ENCODE results near the gene STBD1. TPM values are rescaled to one million over a fixed set of nuclear protein-coding genes. Genes with fewer than 3 reads are reported as not detected.
A peak's percentile ranks its signal among the peaks of the same experiment; 100 is the strongest.
"Not testable (repeated sequence)": the region's sequence is repeated elsewhere in the genome, so short reads cannot be mapped to it uniquely, and the experiment has no call there.

STBD1 gene
- total RNA-seq, 1 donor from 2014 or later, result 26.9 TPM

DNA sequence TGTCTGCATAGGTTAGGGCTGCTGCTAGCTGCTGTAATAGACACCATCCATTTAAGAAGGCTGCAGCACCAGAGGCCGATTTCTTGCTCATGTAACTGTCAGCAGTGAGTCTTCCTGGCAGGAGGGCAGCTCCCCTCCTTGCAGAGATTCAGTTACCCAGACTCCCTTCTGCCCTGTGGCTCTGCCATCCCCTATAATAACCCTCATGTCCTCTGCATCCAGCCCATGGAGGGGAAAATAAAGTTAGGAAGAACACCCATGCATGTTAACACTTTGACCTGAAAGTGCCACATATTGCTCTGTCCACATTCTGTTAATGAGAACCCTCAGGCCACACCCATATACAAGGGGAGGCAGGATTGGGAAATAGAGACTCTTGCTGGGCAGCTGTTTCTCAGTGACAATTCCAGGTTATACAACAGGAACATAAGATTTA is 5.4 kb downstream of the STBD1 start:
- DNase-seq, result no peak
- no peak for ATAC-seq
- intact Hi-C loops (cut with micrococcal nuclease), result no loop called here

GRCh38 chr4:76312457-76312856 is 5.9 kb downstream of the STBD1 start:
- ATAC-seq (no peak), DNase-seq (no peak)
- intact Hi-C loops (cut with micrococcal nuclease), result no loop called here

DNA sequence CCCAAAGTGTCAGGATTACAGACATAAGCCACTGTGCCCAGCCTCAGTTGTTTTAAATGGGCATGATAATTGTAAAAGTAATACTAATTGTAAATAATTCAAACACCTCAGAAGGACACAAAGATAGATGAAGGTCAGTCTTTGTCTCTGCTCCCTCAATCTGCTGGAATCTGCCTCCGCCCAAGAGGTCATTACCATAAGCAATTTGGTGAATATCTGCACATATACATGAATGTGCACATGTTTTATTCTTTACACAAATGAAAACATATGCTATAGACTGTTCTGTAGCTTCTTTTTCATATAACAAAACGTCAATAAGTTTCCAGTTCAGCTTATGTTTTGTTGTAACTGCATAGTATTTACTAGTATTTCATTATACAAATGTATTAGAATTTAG is 7.0 kb downstream of the STBD1 start:
- no peak for DNase-seq
- ATAC-seq, result no peak
- intact Hi-C loops (cut with micrococcal nuclease), result no loop called here

DNA sequence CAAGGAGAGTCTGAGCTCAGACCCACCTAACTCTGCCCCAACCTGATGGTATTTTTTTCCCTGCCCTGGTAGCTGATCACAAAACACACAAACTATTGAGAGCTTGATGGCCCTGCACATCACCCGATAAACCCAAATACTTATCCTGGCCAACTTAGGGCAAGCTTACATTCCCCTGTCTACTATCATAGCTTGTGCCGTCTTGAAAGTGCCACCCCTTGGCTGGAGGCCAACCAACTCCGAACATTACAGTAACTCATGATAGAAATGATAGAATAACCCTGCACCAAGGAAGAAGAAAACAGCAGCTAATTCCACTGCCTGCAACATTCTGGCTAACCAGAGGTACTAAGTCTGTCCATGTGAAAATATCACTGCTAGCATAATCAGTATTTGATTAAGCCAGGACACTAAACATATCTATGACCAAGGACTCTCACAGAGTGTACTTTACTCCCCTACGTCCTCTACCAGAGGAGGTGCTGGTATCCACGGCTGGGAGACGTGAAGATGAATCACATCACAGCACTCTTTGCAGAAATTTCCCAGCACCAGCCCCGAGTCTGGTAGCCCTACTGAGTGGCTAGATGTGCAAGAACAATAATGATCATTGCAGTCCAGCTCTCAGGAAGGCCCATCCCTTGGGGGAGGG is 8.9 kb downstream of the STBD1 start:
- DNase-seq (no peak), ATAC-seq (peak; percentile 57)
- intact Hi-C loops (cut with micrococcal nuclease), result no loop called here

DNA sequence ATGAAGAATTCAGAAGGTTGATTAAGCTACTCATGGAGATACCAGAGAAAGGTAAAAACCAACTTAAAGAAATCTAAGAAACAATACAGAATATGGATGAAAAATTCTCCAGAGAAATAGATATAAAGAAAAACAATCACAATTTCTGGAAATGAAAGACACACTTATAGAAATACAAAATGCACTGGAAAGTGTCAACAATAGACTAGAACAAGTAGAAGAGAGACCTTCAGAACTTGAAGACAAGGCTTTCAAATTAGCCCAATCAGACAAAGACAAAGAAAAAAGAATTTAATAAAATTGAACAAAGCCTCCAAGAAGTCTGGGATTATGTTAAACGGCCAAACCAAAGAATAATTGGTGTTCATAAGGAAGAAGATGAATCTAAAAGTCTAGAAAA is 9.6 kb downstream of the STBD1 start:
- intact Hi-C loops (cut with micrococcal nuclease), result no loop called here
- DNase-seq, result no peak
- no peak for ATAC-seq

DNA sequence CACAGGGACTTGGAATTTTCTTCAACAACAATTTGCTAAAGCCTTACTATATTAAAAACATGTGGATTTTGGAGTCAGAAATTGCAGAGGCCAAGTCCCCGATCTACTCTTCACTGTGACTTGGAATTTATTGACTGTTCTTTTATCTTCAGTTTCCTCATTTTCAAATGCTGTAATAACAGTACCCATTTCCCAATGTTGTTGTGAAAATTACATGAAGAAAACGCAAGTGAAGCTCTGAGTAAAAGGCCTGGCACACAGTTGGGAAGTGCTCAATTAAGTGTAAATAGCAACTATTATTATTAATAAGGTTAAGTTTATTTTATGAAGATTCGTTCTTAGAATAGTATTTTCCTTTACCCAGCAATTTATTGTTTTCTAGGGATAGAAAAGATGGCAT is 15.7 kb downstream of the STBD1 start:
- DNase-seq (no peak), ATAC-seq (no peak)
- intact Hi-C loops (cut with micrococcal nuclease), result no loop called here

DNA sequence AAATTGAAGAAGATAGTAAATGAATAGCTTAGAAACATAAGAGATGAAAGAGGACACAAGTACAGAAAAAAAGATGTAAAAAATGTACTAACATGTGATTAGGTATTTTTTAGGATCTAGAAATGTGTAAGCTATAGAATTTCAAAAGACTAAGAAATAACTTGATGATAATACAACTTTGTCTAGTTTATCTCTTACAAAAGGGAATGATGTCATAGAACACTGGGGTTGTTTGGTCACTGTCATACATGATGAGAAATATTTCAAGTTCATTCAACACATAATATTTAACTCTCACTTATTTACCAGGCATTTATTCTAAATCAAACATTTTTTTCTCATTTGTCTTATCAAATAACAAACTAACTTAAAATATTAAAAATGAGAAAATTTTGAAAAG is 18.5 kb downstream of the STBD1 start:
- DNase-seq (no peak), ATAC-seq (no peak)
- intact Hi-C loops (cut with micrococcal nuclease), result no loop called here

- no peak for DNase-seq
- intact Hi-C loops (cut with micrococcal nuclease), result no loop called here
- ATAC-seq, result no peak
Measured at GRCh38 chr4:76326515-76326914, 20.0 kb downstream of the STBD1 start.

DNA sequence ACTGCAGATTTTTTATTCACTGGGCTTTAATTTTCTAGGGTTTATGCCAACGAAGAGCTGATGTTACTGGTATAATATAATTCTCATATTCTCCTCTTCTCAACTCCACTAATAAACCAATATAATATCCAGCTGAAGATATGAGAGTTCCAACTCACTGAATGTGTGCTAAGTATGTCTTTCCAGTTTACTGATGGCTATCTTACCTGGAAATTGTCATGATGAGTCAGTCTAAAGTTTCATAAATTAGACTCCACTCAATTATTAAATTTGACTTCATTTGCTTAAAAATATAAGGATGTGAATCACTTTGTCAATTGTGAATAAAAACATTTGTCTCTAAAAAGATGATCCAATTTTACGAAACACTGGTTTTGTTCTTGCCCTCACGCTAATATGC is 28.4 kb downstream of the STBD1 start:
- intact Hi-C loops (cut with micrococcal nuclease), result no loop called here
- no peak for DNase-seq
- ATAC-seq, result no peak

GRCh38 chr4:76339364-76339763 is 32.8 kb downstream of the STBD1 start:
- ATAC-seq, result no peak
- intact Hi-C loops (cut with micrococcal nuclease), result no loop called here
- DNase-seq, result no peak

DNA sequence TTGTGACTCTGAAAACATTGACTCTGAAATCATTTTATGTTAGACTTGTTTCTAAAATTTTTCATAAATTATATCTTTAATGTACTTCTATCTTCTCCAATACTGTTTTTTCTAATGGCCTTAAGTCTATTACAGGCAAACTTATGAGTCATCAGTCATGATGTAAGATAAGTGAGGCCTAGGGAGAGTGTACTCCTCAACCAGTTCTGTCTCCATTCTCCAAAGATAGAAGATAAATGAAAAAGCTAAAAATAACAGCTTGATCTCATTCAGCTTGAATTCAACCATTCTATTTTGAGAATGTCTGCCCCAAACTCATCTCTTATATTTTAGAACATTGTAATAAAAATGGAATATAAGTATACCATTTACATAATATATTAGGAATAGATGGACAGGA is 34.5 kb downstream of the STBD1 start:
- DNase-seq (no peak), ATAC-seq (peak; percentile 87)
- intact Hi-C loops (cut with micrococcal nuclease), result no loop called here

DNA sequence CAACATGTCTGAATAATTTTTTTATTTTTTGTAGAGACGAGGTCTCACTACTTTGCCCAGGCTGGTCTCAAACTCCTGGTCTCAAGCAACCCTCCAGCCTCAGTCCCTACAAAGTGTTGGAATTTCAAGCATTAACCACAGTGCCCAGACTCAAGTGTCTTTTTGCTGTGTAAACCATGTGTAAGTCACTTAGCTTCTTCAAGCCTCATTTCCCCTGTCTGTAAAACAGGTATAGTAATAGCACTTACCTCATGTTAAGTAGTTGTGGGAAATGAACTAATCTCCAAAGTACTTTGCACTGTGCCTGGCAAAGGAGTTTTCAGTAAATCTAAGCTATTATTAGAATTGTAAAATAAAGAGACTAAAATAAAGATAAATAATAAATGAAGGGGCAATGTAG is 35.7 kb downstream of the STBD1 start:
- DNase-seq (no peak), ATAC-seq (no peak)
- intact Hi-C loops (cut with micrococcal nuclease), result no loop called here

DNA sequence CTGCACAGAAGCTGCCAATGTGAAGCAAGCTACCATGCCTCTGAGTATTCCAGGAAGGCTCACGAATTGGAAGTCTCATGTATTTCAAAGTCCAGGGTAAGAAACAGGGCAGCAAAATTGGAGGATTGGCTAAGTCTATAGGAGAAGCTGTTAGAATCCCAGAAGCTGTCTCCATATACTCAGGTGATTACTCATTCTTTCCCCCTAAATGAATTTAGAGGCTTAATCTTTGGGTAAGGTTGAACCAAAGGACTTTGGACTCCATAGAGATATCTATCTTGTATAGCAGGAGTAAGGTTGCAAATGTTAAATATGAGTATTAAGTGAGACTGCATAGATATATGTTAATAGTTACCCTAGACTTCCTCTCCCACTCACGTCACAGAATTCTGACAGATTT is 36.3 kb downstream of the STBD1 start:
- intact Hi-C loops (cut with micrococcal nuclease), result no loop called here
- ATAC-seq (no peak), DNase-seq (no peak)

- no peak for ATAC-seq
- intact Hi-C loops (cut with micrococcal nuclease), result no loop called here
Measured at GRCh38 chr4:76354517-76355473, 48.3 kb downstream of the STBD1 start.

DNA sequence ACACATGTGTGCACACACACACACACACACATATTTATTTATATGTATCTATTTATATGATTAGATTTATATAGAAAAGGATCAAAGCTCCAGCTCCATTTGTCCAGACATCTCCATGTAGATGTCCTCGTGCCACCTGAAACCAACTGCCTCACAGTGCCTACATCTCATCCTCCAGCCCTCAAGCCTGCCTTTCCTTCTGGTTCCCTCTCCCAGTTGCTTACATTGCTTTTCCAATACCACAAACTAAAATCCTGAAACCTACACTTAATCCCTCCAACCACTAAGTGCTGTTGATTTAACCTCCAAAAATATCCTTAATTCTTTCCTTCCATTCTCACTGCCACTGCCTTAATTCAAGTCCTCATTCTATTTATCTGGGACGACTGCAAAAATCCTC is 51.4 kb downstream of the STBD1 start:
- DNase-seq, result no peak
- intact Hi-C loops (cut with micrococcal nuclease), result no loop called here
- ATAC-seq, result no peak

More at GRCh38 chr4:76354517-76355473, 48.3 kb downstream of the STBD1 start:
- no peak for DNase-seq

- DNase-seq; intact Hi-C loops (cut with micrococcal nuclease); ATAC-seq: not testable (repeated sequence)
Measured at GRCh38 chr4:76359881-76360466, 53.4 kb downstream of the STBD1 start.
